ENCODE measurements around the gene ALPG.
A peak's percentile ranks its signal among the peaks of the same experiment; 100 is the strongest.
"Not testable (repeated sequence)": the region's sequence is repeated elsewhere in the genome, so short reads cannot be mapped to it uniquely, and the experiment has no call there.

The ALPG gene

DNA sequence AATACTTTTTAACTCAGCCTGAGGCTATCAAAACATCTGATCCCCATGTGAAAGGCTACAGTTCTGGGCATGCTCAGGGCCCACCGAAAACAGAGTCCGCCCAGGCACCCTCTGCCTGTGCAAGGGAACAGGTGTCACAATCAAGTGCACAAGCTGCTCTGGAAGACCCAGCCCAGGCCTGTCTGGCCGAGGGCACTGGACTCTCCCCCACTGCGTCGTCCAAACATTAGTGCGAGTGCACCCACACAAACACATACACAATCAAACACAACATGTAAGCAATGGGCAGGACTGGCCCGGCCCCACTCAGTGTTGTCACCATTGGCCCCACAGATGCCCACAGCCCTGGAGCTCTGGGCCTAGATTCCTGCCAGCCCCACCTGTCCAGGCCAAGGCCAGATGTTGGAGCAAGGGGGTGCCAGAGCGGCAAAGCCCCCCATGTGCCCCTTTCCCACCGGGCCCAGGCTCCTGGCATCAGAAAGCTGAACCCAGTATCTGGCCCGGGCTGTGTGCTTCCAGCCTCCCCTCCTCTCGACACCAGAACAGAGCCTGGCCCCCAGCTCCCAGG, 617 bp upstream of the ALPG start:
- H3K27ac ChIP-seq (replicated peaks; ENCODE audit: low read length): no peak overlapping the region
- H3K23ac ChIP-seq (ENCODE audit: low read depth, low read length, poor library complexity): peak overlapping the region; percentile 31
- H3K9me3 ChIP-seq (replicated peaks in 1 of 2; ENCODE audit: control insufficient read depth in 2 of 2, insufficient read depth in 1 of 2, low read depth in 1 of 2, low read length in 2 of 2): no peaks in the 10 kb centered on the region
- no peak overlapping the region for H3K9ac ChIP-seq (ENCODE audit: low read depth, low read length, poor library complexity)
- no peak overlapping the region for H2BK120ac ChIP-seq (ENCODE audit: low read depth, low read length)
- H3K4ac ChIP-seq (ENCODE audit: low read length): no peak overlapping the region
- H3K18ac ChIP-seq (ENCODE audit: low read length): no peak overlapping the region
- no peak overlapping the region for H3K4me2 ChIP-seq (ENCODE audit: insufficient read depth, low read length, poor library complexity, severe bottlenecking)
- no CpG with 5 or more reads among the region's 11 CpGs for WGBS, 2 donors (ENCODE audit: extremely low coverage in 2 of 2, insufficient read length in 2 of 2, insufficient replicate concordance in 1 of 2)
- no peak overlapping the region for H2BK5ac ChIP-seq (ENCODE audit: low read length)
- H2AFZ ChIP-seq (ENCODE audit: low read length): no peak overlapping the region
- H2AK5ac ChIP-seq (ENCODE audit: low read depth, low read length): peak overlapping the region; percentile 92
- H3K14ac ChIP-seq (ENCODE audit: low read length): no peak overlapping the region
- no peak overlapping the region for H2BK15ac ChIP-seq (ENCODE audit: low read length)
- H3K4me1 ChIP-seq (ENCODE audit: control insufficient read depth in 2 of 2, insufficient read depth in 1 of 2, low read depth in 1 of 2, low read length in 2 of 2): no peaks in the 10 kb centered on the region
- no peak overlapping the region for H3K4me3 ChIP-seq (ENCODE audit: low read length in 2 of 2)
- no peaks in the 10 kb centered on the region for H3K36me3 ChIP-seq (replicated peaks in 1 of 2; ENCODE audit: control insufficient read depth in 2 of 2, insufficient read depth in 2 of 2, low read length in 2 of 2)
- no peaks in the 10 kb centered on the region for H3K79me1 ChIP-seq (ENCODE audit: low read depth, low read length)
- peak overlapping the region; percentile 41 for H2BK12ac ChIP-seq (ENCODE audit: low read length)
- no peak for DNase-seq (ENCODE audit: low spot score)
- H4K91ac ChIP-seq (ENCODE audit: low read depth, low read length, poor library complexity): no peak overlapping the region
- H4K8ac ChIP-seq (ENCODE audit: low read depth, low read length): no peak overlapping the region
- H3K27me3 ChIP-seq (ENCODE audit: control insufficient read depth in 3 of 3, insufficient read depth in 3 of 3, low read depth in 1 of 3, low read length in 3 of 3): peaks cover 0 to 9% (median 0%) of the 10 kb centered on the region in 3 experiments

DNA sequence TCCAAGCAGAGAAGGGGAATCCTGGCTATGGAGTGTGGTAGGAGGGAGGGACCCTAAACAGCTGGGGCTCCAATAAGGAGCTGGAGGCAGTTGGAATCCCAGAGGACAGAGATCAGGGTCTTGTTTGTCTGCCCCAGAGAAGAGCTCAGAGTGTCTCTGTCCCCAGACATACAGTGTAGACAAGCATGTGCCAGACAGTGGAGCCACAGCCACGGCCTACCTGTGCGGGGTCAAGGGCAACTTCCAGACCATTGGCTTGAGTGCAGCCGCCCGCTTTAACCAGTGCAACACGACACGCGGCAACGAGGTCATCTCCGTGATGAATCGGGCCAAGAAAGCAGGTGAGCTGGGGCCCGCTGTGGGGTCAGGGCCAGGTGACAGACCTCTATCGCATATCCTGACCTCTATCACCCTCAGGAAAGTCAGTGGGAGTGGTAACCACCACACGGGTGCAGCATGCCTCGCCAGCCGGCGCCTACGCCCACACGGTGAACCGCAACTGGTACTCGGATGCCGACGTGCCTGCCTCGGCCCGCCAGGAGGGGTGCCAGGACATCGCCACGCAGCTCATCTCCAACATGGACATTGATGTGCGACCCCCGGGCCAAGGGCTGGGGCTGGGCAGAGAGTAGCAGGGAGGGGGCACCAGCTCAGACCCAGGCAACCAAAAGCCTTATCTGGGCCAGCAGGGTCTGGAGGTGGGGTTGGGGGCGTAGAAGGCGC, 945 bp downstream of the ALPG start:
- peaks cover 0 to 23% (median 0%) of the 10 kb centered on the region in 3 experiments for H3K27me3 ChIP-seq (ENCODE audit: control insufficient read depth in 3 of 3, insufficient read depth in 3 of 3, low read depth in 1 of 3, low read length in 3 of 3)

GRCh38 chr2:232408269-232408668, 1.6 kb downstream of the ALPG start:
- not testable (repeated sequence) for H3K14ac ChIP-seq (ENCODE audit: low read length); H3K4me1 ChIP-seq (ENCODE audit: control insufficient read depth in 2 of 2, insufficient read depth in 1 of 2, low read depth in 1 of 2, low read length in 2 of 2); H3K23ac ChIP-seq (ENCODE audit: low read depth, low read length, poor library complexity); H4K8ac ChIP-seq (ENCODE audit: low read depth, low read length); H3K4me3 ChIP-seq (ENCODE audit: low read length in 2 of 2); H3K27ac ChIP-seq (replicated peaks; ENCODE audit: low read length); H3K4ac ChIP-seq (ENCODE audit: low read length); DNase-seq (ENCODE audit: low spot score); H2BK15ac ChIP-seq (ENCODE audit: low read length); H3K79me1 ChIP-seq (ENCODE audit: low read depth, low read length); H3K4me2 ChIP-seq (ENCODE audit: insufficient read depth, low read length, poor library complexity, severe bottlenecking); H2AFZ ChIP-seq (ENCODE audit: low read length); H2AK5ac ChIP-seq (ENCODE audit: low read depth, low read length); H3K18ac ChIP-seq (ENCODE audit: low read length); H3K9me3 ChIP-seq (replicated peaks in 1 of 2; ENCODE audit: control insufficient read depth in 2 of 2, insufficient read depth in 1 of 2, low read depth in 1 of 2, low read length in 2 of 2); H2BK120ac ChIP-seq (ENCODE audit: low read depth, low read length); H2BK12ac ChIP-seq (ENCODE audit: low read length); H4K91ac ChIP-seq (ENCODE audit: low read depth, low read length, poor library complexity); H3K36me3 ChIP-seq (replicated peaks in 1 of 2; ENCODE audit: control insufficient read depth in 2 of 2, insufficient read depth in 2 of 2, low read length in 2 of 2); H2BK5ac ChIP-seq (ENCODE audit: low read length); H3K9ac ChIP-seq (ENCODE audit: low read depth, low read length, poor library complexity)
- no CpG with 5 or more reads among the region's 10 CpGs for WGBS, 2 donors (ENCODE audit: extremely low coverage in 2 of 2, insufficient read length in 2 of 2, insufficient replicate concordance in 1 of 2)
- H3K27me3 ChIP-seq (ENCODE audit: control insufficient read depth in 3 of 3, insufficient read depth in 3 of 3, low read depth in 1 of 3, low read length in 3 of 3): peaks cover 0 to 30% (median 0%) of the 10 kb centered on the region in 3 experiments

More for the DNA sequence above, 945 bp downstream of the ALPG start:
- H3K4ac ChIP-seq (ENCODE audit: low read length); H3K23ac ChIP-seq (ENCODE audit: low read depth, low read length, poor library complexity); H2BK5ac ChIP-seq (ENCODE audit: low read length); DNase-seq (ENCODE audit: low spot score); H3K9me3 ChIP-seq (replicated peaks in 1 of 2; ENCODE audit: control insufficient read depth in 2 of 2, insufficient read depth in 1 of 2, low read depth in 1 of 2, low read length in 2 of 2); H2AFZ ChIP-seq (ENCODE audit: low read length); H3K14ac ChIP-seq (ENCODE audit: low read length); H2AK5ac ChIP-seq (ENCODE audit: low read depth, low read length); H3K36me3 ChIP-seq (replicated peaks in 1 of 2; ENCODE audit: control insufficient read depth in 2 of 2, insufficient read depth in 2 of 2, low read length in 2 of 2); H3K4me2 ChIP-seq (ENCODE audit: insufficient read depth, low read length, poor library complexity, severe bottlenecking); H2BK15ac ChIP-seq (ENCODE audit: low read length); H4K91ac ChIP-seq (ENCODE audit: low read depth, low read length, poor library complexity); H3K27ac ChIP-seq (replicated peaks; ENCODE audit: low read length); H3K4me1 ChIP-seq (ENCODE audit: control insufficient read depth in 2 of 2, insufficient read depth in 1 of 2, low read depth in 1 of 2, low read length in 2 of 2); H3K79me1 ChIP-seq (ENCODE audit: low read depth, low read length); H2BK120ac ChIP-seq (ENCODE audit: low read depth, low read length); H3K4me3 ChIP-seq (ENCODE audit: low read length in 2 of 2); H3K9ac ChIP-seq (ENCODE audit: low read depth, low read length, poor library complexity): not testable (repeated sequence)
- peak overlapping the region; percentile 92 for H4K8ac ChIP-seq (ENCODE audit: low read depth, low read length)
- no CpG with 5 or more reads among the region's 30 CpGs for WGBS, 2 donors (ENCODE audit: extremely low coverage in 2 of 2, insufficient read length in 2 of 2, insufficient replicate concordance in 1 of 2)
- H2BK12ac ChIP-seq (ENCODE audit: low read length): peak overlapping the region; percentile 41
- H3K18ac ChIP-seq (ENCODE audit: low read length): peak overlapping the region; percentile 76

- DNase-seq (ENCODE audit: low spot score); H3K4me2 ChIP-seq (ENCODE audit: insufficient read depth, low read length, poor library complexity, severe bottlenecking); H2BK5ac ChIP-seq (ENCODE audit: low read length); H2BK120ac ChIP-seq (ENCODE audit: low read depth, low read length); H3K79me1 ChIP-seq (ENCODE audit: low read depth, low read length); H4K8ac ChIP-seq (ENCODE audit: low read depth, low read length); H3K9me3 ChIP-seq (replicated peaks in 1 of 2; ENCODE audit: control insufficient read depth in 2 of 2, insufficient read depth in 1 of 2, low read depth in 1 of 2, low read length in 2 of 2); H3K27ac ChIP-seq (replicated peaks; ENCODE audit: low read length); H4K91ac ChIP-seq (ENCODE audit: low read depth, low read length, poor library complexity); H2AFZ ChIP-seq (ENCODE audit: low read length); H3K4me3 ChIP-seq (ENCODE audit: low read length in 2 of 2); H3K23ac ChIP-seq (ENCODE audit: low read depth, low read length, poor library complexity); H3K36me3 ChIP-seq (replicated peaks in 1 of 2; ENCODE audit: control insufficient read depth in 2 of 2, insufficient read depth in 2 of 2, low read length in 2 of 2); H3K4me1 ChIP-seq (ENCODE audit: control insufficient read depth in 2 of 2, insufficient read depth in 1 of 2, low read depth in 1 of 2, low read length in 2 of 2); H3K18ac ChIP-seq (ENCODE audit: low read length); H3K9ac ChIP-seq (ENCODE audit: low read depth, low read length, poor library complexity); H2AK5ac ChIP-seq (ENCODE audit: low read depth, low read length); H3K4ac ChIP-seq (ENCODE audit: low read length): not testable (repeated sequence)
- WGBS, 2 donors (ENCODE audit: extremely low coverage in 2 of 2, insufficient read length in 2 of 2, insufficient replicate concordance in 1 of 2): no CpG with 5 or more reads among the region's 40 CpGs
- Histone ChIP-seq H2BK15ac (ENCODE audit: low read length) (peak overlapping the region; percentile 49), H2BK12ac (ENCODE audit: low read length) (peak overlapping the region; percentile 10), H3K14ac (ENCODE audit: low read length) (peak overlapping the region; percentile 82), H3K27me3 (ENCODE audit: control insufficient read depth in 3 of 3, insufficient read depth in 3 of 3, low read depth in 1 of 3, low read length in 3 of 3) (peaks cover 0 to 39% (median 0%) of the 10 kb centered on the region in 3 experiments)
These were observed 3.0 kb downstream of the ALPG start for GRCh38 chr2:232409617-232410016.

Measured in neuronal stem cell (in vitro differentiated cells).